HG03095 (cell line): ENCODE measurements around the gene ZNF480.
"Not testable (repeated sequence)": the region's sequence is repeated elsewhere in the genome, so short reads cannot be mapped to it uniquely, and the experiment has no call there.

ENCODE experiments used
- ATAC-seq: cut with Tn5 transposase; IDR thresholded peaks from one replicate; pipeline ENCODE4 v1.9.1; 2021; ENCODE audit warnings: moderate library complexity; ENCODE audit not compliant: unreplicated experiment

The ZNF480 gene

DNA sequence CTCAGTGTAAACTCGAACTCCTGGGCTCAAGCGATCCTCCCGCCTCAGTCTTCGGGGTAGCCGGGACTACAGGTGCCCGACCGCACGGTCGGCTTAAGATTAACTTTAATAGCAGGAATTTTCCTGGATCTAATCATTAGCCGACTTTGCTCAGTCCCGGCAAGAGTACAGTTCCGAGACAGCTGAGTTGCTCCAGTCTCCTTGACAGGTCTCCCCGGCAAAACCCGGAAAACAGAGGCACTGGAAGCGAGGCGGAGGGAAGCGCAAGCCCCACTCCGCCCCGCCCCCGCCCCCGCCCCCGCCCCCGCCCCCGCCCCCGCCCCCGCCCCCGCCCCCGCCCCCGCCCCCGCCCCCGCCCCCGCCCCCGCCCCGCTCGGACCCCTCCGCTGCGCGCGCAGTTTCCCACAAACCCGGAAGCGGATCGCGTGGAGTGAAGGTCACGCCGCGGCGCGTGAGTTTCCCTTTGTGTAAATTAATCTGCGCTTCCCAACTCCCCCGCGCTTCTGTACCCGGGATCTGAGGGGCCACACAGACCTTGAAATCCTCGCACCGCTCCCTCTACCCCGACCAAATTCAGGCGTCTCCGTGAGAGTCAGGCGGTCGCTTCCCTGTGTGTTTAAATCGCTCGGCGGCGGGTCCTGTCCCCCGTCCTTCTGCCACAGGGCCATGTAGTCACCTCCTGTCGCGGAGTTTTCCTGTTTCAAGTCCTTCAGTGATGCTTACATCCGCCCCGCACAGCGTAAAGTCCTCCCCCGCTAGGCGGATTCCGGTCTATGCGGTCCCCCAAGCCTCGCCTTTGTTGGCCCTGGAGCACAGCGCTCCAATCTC, at the start of gene ZNF480:
TSS of gene ZNF480 (plus strand) at position 397 of the 828 bp plus-strand sequence. CDS start 3,244 bp downstream, outside the sequence.
- ATAC-seq = no peak

DNA sequence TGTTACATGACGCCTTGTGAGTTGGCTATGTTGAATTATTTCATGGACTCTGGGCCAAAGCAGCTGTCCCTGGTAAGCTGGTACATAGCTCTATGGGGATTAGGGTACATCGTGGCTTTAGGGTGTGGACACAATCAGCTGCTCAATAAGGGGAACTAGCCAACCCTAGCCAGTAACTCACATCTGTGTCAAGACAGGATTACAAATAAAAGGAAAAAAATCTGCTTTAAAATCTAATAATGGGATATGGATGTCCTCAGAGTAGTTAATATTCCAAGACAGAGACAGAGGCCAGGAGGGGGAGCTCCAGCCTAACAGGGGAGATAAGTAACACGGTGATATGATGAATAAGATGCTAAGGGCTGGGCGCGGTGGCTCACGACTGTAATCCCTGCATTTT, 48.7 kb upstream of the ZNF480 start:
- ATAC-seq = no peak

DNA sequence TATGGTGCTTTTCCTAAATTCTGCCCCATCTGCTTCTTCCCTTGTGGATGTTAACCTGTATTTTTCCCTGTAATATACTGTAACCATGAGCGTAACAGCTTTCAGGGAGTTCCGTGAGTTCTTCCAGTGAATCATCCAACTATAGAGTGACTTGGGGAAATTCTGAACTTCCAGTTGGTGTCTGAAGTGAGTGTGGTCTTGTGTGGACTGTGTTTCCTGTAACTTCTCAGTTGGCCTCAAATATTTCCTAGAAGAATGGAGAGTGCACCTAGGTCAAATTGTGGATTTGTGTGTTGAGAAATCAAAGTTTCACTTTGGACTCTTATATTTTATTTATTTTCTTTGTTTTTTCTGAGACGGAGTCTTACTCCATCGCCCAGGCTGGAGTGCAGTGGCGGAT, 38.5 kb upstream of the ZNF480 start:
- no peak for ATAC-seq

DNA sequence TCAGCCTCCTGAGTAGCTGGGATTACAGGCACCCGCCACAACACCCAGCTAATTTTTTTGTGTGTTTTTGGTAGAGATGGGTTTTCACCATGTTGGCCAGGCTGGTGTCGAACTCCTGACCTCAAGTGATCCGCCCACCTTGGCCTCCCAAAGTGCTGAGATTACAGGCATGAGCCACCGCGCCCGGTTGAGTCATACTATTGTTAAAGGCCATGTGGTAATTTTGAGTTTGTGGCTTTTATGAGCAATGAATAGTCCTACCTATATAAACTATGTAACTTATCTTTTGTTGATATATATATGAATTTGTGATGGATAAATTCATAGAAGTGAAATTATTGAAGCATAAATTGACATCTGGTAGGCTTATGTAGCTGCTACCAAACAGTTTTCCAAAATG, 31.4 kb upstream of the ZNF480 start:
- not testable (repeated sequence) for ATAC-seq

DNA sequence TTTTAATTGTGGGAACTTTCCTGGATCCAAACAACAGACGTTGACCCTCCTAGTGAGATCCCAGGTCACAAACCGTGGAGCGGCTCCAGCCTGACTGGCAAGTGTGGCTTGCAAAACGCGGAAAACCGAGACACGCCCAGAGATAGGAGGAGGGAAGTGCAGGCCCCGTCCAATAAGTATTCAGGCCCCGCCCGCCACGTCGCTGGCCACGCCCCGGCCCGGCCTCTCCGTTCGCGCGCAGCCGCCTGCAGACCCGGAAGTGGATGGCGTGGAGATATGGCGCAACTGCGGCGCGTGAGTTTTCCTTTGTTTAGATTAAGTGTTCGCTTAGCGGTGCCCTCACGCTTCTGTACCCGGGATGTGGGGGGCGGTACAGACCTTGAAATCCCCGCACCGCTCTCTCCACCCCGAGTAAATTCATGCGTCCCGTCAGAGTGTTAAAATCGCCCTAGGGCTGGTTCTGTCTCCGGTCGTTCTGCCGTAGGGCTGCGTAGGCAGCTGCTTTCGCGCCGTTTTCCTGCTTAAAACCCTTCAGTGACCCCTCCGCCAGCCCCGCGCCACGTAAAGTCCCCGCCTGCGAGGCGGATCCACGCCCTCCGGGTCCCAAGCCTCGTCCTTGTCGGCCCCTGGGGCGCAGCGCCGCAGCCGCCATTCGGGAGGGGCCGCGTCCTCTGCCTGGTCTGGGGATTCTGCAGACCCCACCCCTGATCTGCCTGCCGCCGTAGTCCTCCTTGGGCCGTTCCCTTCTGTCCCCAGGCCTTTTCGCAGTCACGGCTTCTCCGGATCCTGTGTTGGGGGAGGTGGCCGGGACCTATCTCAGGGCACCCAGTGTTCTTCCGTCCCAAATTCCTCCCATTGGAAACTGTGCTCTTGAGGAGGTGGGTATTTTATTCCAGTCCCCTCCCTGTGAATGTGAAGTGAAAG, 27.4 kb upstream of the ZNF480 start, which contains the start of gene ZNF766:
TSS of gene ZNF766 (plus strand) at position 250 of the 924 bp plus-strand sequence. CDS start at position 277, 27 bp downstream.
- ATAC-seq = peak; percentile 91

DNA sequence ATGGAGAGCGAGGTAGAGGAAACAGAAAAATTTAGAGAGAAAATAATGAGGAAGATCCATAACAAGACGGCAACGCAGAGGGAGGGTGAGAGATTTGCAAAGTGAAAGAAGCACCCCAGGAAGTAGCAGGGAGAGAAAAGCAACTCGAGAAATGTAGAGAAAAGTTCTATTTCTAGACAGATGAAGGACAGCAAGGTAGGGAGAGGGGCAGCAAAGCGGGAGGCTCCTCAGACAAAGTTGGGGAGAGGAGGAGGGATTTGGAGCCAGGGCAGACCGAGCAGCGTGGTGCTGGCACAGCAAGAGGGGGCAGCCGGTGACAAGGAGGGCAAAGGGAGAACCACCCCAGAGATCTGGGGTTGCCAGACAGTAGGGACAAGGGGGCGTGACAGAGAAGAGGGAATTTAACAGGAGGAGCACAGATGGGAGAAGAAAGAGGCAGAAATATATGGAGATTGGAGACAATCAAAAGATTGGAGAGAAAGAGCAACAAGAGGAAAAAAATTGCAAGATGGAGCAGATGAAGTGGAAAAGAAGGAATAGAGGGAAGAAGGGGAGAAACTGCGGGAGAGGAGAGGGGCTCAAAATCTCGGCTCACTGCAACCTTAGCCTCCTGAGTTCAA, 26.6 kb upstream of the ZNF480 start:
- no peak for ATAC-seq

DNA sequence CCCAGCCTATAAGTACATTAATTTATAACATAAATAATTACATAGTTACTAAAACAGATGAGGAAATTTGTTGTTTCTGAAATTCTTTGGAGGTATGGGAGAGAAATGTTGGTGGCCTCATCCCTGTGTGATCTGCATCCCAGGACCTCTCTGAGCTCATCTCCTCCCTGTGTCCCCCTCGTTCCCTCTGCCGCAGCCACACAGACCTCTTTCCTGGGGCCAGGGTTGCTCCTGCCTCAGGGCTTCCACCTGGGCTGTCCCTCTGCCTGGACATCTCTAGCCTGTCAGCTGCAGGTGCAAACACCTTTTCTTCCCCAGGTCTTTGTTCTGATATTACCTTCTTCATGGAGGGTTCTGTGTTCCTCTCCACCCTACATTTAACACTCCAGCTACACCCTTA, 23.7 kb upstream of the ZNF480 start:
- ATAC-seq = no peak

DNA sequence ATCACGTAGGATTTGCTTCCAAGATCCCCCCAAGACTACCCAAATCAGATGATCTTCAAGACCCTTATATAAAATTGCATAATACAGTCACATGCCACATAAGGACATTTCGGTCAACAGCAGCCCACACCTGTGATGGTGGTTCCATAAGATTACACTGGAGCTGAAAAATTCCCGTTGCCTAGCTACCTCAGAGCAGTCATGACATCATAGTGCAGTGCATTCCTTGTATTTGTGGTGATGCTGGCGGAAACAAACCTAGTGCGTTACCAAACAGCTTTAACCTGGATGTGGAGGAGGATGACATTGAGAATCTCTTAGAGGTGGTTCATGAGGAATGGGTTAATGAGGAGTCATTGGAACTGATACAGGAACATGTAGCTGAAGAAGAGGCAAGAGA, 22.8 kb upstream of the ZNF480 start:
- no peak for ATAC-seq

DNA sequence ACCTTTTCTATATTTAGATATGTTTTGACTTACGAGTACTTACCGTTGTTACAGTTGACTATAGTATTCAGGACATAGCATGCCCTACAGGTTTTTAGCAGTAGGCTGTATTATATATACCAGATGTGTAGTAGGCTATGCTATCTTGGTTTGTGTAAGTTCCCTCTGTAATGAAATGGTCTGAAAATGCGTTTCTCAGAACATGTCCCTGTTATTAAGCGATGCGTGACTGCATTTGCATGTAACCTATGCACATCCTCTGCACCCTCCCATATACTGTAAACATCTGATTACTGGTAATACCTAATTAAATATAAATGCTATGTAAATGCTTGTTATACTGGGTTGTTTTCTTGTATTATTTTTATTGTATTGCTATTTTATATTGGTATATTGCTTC, 21.0 kb upstream of the ZNF480 start:
- no peak for ATAC-seq

DNA sequence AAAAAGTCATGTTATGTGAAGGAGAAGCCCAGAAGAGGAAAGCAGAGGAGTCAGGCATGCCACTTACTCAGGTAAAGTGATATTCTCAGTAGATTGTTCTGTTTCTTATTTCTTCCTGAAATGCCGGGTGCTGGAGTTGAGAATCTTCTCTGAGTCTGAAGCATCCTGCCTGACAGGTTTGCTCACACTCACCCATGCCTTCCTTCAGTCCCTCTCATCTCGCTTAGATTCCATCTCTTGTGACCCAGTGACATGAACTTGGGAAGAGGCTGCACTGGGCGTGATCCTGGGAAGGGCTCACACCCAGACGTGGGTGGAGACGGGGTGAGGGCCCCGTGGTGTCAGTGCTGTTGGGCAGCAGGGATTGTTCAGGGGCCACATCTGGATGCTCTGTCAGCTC, 19.5 kb upstream of the ZNF480 start:
- ATAC-seq = no peak

DNA sequence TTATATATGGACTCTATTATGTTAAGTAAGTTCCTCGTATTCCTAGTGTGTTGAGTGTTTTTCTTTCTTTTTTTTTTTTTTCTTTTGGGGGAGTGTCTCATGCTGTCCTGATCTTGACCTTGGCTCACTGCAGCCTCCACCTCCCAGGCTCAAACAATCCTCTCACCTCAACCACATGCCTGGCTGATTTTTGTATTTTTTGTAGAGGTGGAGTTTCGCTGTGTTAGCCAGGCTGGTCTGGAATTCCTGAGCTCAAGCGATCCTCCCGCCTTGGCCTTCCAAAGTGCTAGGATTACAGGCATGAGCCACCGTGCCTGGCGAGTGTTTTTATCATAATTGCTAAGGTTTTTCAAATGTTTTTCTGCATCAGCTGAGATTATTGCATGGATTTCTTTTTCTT, 10.7 kb upstream of the ZNF480 start:
- no peak for ATAC-seq

DNA sequence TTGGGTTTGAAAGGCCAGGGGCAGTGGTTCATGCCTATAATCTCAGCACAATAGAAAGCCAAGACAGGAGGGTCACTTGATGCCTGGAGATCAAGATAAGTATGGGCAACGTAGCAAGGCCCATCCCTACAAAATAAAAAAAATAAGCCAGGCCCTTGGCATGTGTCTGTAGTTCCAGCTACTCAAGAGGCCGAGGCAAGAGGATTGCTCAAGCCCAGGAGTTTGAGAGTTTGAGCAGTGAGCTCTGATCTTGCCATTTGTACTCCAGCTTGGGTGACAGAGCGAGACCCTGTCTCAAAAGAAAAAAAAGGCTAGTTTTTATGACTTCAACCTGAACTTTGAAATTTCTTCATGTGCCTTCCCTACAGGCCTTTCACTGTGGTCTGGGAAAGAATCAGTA, 5.2 kb upstream of the ZNF480 start:
- ATAC-seq = no peak

DNA sequence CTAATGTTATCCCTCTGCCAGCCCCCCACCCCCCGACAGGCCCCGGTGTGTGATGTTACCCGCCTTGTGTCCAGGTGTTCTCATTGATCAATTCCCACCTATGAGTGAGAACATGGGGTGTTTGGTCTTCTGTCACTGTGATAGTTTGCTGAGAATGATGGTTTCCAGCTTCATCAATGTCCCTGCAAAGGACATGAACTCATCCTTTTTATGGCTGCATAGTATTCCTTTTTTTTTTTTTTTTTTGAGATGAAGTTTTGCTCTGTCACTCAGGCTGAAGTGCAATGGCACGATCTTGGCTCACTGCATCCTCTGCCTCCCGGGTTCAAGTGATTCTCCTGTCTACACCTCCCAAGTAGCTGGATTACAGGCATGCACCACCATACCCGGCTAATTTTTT, 4.0 kb upstream of the ZNF480 start:
- not testable (repeated sequence) for ATAC-seq

DNA sequence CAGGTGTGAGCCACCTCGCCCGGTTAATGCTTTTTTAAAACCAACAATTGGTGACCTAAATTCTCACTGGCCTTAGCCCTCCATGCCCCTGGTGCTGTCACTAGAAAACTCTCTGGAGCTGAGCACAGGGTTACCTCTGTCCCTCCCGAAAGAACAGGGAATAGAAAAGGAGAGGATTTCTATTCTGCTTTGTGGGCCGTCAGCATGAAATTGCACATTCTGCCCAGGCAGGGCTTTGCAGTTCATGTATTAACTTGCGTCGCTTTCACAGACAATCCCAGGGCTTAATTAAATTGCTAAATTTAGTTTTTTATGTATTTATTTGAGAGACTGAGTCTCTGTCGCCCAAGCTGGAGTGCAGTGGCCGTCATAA, 583 bp upstream of the ZNF480 start:
- ATAC-seq = no peak

DNA sequence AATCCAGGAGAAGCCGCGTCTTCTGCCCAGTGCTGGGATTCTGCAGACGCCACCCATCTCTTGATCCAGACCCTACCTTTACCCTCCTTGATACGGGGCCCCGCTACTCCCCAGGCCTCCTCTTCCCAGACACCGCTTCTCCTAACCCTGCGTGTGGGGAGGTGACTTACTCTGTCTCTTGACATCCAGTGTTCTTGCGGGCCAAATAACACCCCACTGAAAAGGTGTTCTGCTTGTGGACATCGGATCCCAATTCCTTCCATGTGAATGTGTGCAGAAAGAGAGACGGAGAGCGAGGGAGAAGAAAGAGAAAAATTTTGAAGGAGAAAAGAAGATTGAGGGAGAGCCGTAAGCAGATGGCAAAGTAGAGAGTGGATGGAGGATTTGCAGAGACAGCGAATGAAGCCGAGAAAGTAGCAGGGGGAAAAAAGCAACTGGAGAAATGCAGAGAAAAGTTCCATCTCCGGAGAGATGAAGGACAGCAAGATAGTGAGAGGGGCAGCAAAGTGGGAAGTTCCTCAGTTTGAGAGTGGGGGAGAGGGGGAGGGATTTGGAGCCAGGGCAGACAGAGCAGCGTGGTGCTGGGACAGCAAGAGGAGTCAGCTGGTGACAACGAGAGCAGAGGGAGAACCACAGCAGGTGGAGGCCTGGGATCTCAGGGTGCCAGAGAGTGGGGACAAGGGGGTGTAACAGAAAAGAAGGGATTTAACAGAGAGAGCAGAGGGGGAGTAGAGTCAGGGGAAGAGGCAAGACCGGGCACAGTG, 814 bp downstream of the ZNF480 start:
- ATAC-seq = no peak

DNA sequence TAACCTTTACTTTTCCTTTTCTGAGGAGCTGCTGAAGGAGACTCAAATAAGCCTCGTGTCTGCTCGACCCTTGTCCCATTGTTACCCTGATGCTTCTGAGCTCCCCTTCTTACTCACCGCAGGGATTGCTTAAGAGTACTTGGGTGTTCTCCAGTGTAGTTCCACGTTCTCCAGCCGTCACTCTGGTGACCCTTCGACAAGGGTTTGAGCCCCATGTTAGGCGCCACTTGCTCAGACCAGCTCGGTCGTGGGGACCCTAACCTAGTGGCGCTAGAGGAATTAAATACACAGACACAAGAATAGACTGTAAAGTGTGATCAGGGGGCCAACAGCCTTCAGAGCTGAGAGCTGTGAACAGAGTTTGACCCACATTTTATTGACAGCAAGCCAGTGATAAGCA, 10.3 kb downstream of the ZNF480 start:
- no peak for ATAC-seq

DNA sequence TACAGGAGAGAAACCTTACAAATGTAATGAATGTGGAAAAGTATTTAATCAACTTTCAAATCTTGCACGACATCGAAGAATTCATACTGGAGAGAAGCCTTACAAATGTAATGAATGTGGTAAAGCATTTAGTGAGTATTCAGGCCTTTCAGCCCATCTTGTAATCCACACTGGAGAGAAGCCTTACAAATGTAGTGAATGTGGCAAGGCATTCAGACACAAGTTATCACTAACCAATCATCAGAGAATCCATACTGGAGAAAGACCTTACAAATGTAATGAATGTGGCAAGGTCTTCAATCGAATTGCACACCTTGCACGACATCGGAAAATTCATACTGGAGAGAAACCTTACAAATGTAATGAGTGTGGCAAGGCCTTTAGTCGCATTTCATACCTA, 25.5 kb downstream of the ZNF480 start:
- ATAC-seq = no peak

DNA sequence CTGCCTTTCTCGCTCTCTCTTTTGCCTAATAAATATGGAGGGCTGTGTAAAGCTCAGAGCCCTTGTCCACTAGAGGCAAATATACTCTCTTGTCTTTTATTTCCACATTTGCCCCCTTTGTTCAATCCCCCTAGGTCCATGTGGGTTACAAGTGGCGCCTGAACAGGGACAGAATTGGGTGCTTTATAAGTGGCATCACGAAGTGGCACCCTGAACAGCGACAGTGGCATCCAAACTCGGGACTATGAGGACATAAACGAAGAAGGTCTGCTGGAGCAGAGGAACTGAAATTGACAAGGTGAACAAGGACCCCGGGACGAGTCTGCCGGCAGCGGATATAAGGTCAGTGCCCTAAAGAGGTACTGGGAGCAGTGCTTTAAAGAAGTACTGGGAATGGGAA, 34.8 kb downstream of the ZNF480 start:
- no peak for ATAC-seq

DNA sequence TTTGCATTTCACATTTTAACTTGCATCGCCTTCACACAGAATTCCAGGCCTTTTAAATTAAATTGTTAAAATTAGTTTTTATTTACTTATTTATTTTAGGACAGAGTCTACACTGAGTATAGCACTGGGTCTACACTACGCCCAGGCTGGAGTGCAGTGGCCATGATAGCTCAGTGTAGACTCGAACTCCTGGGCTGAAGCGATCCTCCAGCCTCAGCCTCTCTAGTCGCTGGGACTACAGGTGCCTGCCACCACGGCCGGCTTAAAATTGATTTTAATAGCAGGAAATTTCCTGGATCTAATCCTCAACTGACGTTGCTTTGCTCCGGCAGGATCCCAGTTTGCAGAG, 38.8 kb downstream of the ZNF480 start:
- no peak for ATAC-seq

DNA sequence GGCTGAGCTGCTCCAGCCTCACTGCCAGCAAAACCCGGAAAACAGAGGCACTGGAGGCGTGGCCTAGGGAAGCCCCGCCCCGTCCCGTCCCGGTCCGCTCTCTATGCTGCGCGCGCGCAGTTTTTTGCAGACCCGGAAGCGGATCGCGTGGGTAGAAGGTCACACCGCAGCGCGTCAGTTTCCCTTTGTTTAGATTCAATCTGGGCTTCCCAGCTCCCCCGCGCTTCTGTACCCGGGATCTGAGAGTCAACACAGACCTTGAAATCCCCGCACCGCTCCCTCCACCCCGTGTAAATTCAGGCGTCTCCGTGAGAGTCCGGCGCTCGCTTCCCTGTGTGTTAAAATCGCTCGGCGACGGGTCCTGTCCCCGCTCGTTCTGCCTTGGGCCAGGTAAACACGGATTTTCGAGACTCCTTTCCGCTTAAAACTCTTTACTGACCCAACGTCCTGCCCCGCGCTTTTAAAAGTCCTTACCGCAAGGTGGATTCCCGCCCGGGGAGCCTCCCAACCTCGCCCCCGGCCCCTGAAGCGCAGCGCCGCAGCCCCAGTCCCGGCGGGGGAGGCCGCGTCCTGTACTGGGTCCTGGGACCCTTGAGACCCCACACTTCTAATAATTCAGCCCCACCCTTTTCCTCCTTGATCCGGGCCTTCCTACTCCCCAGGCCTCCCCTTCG, 39.3 kb downstream of the ZNF480 start, which contains the start of gene ZNF610:
TSS of gene ZNF610 (plus strand) at position 127 of the 674 bp plus-strand sequence. CDS start 12,930 bp downstream, outside the sequence.
- ATAC-seq = peak; percentile 81
